Measurements from ENCODE around the gene NXPH2.
"Not testable (repeated sequence)": the region's sequence is repeated elsewhere in the genome, so short reads cannot be mapped to it uniquely, and the experiment has no call there.

Gene NXPH2

GRCh38 chr2:138707392-138708074 lies 72.7 kb downstream of the NXPH2 start:
- DNase-seq: no peak

- DNase-seq: no peak
These were observed 76.9 kb downstream of the NXPH2 start for GRCh38 chr2:138703242-138703641.

- DNase-seq: no peak
These were observed 79.5 kb downstream of the NXPH2 start for GRCh38 chr2:138700716-138701115.

GRCh38 chr2:138699421-138699820 lies 80.8 kb downstream of the NXPH2 start:
- no peak for DNase-seq

GRCh38 chr2:138698428-138698827 lies 81.8 kb downstream of the NXPH2 start:
- DNase-seq: no peak

GRCh38 chr2:138691667-138692066 lies 88.5 kb downstream of the NXPH2 start:
- no peak for DNase-seq

GRCh38 chr2:138689705-138690104 lies 90.5 kb downstream of the NXPH2 start:
- DNase-seq: no peak

- DNase-seq: no peak
These were observed 98.0 kb downstream of the NXPH2 start for GRCh38 chr2:138682163-138682562.

GRCh38 chr2:138677221-138677620 lies 103.0 kb downstream of the NXPH2 start:
- DNase-seq: no peak

- DNase-seq: no peak
These were observed 103.6 kb downstream of the NXPH2 start for GRCh38 chr2:138676619-138677021.

- DNase-seq: no peak
These were observed 108.6 kb downstream of the NXPH2 start for GRCh38 chr2:138671566-138671965.

GRCh38 chr2:138670734-138671133 lies 109.5 kb downstream of the NXPH2 start:
- DNase-seq: no peak

GRCh38 chr2:138665937-138666336 lies 114.3 kb downstream of the NXPH2 start:
- no peak for DNase-seq

- no peak for DNase-seq
These were observed 121.8 kb downstream of the NXPH2 start for GRCh38 chr2:138658187-138658894.

GRCh38 chr2:138654146-138654545 lies 126.0 kb downstream of the NXPH2 start:
- DNase-seq: no peak

GRCh38 chr2:138652378-138652777 lies 127.8 kb downstream of the NXPH2 start:
- no peak for DNase-seq

- DNase-seq: no peak
These were observed 130.6 kb downstream of the NXPH2 start for GRCh38 chr2:138649571-138649970.

GRCh38 chr2:138648606-138649005 lies 131.6 kb downstream of the NXPH2 start:
- no peak for DNase-seq

- not testable (repeated sequence) for DNase-seq
These were observed 135.4 kb downstream of the NXPH2 start for GRCh38 chr2:138644776-138645175.

- no peak for DNase-seq
These were observed 139.1 kb downstream of the NXPH2 start for GRCh38 chr2:138640921-138641676.

- DNase-seq: no peak
These were observed 142.5 kb downstream of the NXPH2 start for GRCh38 chr2:138637686-138638085.

- no peak for DNase-seq
These were observed 143.1 kb downstream of the NXPH2 start for GRCh38 chr2:138637061-138637460.

- DNase-seq: no peak
These were observed 147.1 kb downstream of the NXPH2 start for GRCh38 chr2:138633049-138633448.

- DNase-seq: no peak
These were observed 148.0 kb downstream of the NXPH2 start for GRCh38 chr2:138632066-138632620.
